ENCODE data around the gene PLIN3.

DNA sequence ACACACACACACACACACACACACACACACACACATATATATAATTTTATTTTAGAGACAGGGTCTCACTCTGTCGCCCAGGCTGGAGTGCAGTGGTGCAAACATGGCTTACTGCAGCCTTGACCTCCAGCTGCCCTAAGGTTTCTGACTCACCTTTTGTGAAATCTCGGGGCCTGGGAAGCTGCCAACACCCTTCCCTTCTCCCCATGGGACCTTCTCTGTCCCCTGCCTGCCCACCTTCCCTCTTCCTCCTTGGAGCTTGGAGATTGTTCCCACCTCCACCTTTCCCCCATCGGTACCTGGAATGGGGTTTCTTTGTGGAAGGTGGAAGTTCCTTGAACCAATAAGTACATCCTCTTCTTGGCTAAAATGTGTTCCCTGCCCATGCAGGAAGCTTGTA is 28.9 kb upstream of the PLIN3 start:
- TF ChIP-seq, protein P1, sequence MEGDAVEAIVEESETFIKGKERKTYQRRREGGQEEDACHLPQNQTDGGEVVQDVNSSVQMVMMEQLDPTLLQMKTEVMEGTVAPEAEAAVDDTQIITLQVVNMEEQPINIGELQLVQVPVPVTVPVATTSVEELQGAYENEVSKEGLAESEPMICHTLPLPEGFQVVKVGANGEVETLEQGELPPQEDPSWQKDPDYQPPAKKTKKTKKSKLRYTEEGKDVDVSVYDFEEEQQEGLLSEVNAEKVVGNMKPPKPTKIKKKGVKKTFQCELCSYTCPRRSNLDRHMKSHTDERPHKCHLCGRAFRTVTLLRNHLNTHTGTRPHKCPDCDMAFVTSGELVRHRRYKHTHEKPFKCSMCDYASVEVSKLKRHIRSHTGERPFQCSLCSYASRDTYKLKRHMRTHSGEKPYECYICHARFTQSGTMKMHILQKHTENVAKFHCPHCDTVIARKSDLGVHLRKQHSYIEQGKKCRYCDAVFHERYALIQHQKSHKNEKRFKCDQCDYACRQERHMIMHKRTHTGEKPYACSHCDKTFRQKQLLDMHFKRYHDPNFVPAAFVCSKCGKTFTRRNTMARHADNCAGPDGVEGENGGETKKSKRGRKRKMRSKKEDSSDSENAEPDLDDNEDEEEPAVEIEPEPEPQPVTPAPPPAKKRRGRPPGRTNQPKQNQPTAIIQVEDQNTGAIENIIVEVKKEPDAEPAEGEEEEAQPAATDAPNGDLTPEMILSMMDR (IDR thresholded peaks at IDR 0.05; ENCODE audit: poor library complexity), result no peak
- no peak for TF ChIP-seq EZH2 (IDR thresholded peaks at IDR 0.05; ENCODE audit: borderline replicate concordance)

Measured in hepatocyte (in vitro differentiated cells).